GM19452 (cell line): ENCODE results near the gene ZBTB25.

Source experiments
- ATAC-seq: cut with Tn5 transposase; IDR thresholded peaks from one replicate; pipeline ENCODE4 v1.9.1; 2021; ENCODE audit not compliant: unreplicated experiment

Gene ZBTB25

DNA sequence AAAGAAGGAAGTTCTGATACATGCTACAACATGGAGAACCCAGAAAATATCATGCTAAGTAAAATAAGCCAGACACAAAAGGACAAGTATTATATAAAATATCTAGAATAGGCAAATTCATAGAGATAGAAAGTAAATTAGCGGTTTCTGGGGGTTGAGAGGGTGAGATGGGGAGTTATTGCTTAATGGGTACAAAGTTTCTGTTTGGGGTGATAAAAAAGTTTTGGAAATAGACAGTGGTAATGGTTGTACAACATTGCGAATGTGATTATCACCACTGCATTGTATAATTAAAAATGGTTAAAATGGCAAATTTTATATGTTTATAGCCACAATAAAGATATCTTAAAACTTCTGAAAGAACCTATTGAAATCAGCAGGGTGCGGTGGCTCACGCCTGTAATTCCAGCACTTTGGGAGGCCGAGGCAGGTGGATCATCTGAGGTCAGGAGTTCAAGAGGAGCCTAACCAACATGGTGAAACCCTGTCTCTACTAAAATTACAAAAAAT lies 15.0 kb downstream of the ZBTB25 start:
- ATAC-seq, result no peak

DNA sequence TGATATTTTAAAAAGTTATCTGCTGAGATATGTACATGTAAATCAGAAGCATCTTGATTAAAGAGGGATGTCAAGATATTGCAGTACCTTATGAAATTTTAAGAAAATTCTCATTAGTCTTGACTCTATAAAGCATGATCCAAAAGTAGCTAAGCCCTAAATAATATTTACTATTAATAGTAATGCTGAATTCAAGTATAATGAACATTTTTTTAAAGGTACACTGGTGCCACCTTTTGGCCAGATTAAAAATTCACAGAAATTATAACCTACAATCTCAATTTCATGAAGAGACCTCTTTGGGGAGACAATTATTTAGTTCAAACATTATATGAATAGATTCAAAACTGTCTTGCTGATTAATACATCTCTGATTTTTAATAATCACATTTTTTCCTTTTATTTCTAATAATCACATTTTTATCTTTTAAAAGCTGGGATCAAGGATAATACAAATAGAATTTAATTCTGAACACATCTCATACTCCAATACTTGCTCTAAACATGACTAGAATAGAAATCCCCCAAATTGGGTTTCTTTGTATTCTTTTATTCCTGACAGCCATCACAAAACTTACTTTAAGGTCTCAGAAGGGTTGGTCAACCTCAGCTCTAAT lies 24.9 kb downstream of the ZBTB25 start:
- no peak for ATAC-seq

GRCh38 chr14:64476438-64476837 lies 27.2 kb downstream of the ZBTB25 start:
- no peak for ATAC-seq

- ATAC-seq, result no peak
Measured at GRCh38 chr14:64475585-64476273, 27.9 kb downstream of the ZBTB25 start.

- no peak for ATAC-seq
Measured at GRCh38 chr14:64474698-64475097, 28.9 kb downstream of the ZBTB25 start.

DNA sequence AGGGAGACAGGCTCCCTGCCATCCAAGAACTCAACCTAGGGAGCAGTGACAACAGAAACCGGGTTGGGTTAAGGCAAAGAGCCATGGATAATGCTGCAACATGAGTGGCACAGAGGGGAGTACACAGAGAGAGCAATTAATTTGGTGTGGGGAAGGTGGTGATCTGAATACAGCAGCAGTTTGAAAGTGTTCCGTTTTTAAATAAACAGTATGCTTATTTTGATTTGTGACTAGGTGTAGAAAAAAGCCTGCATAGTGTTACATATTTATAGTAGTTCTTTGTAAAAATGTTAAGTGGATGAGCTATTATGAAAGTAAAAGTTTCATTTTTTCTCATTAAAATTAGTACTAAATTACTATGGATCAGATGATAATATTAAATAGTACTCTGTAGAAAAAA lies 29.6 kb downstream of the ZBTB25 start:
- ATAC-seq, result no peak

DNA sequence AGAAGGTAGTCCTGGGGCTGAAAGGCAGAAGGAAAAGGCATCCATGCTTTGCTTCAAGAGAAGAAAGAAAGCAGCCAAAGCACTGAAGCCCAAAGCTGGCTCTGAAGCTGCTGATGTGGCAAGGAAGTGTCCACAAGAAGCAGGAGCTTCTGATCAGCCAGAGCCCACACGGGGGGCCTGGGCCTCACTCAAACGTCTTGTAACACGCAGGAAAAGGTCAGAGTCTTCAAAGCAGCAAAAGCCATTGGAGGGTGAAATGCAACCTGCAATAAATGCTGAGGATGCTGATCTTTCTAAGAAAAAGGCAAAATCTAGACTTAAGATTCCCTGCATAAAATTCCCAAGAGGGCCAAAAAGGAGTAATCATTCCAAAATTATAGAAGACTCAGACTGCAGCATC lies 35.2 kb downstream of the ZBTB25 start:
- ATAC-seq, result no peak

DNA sequence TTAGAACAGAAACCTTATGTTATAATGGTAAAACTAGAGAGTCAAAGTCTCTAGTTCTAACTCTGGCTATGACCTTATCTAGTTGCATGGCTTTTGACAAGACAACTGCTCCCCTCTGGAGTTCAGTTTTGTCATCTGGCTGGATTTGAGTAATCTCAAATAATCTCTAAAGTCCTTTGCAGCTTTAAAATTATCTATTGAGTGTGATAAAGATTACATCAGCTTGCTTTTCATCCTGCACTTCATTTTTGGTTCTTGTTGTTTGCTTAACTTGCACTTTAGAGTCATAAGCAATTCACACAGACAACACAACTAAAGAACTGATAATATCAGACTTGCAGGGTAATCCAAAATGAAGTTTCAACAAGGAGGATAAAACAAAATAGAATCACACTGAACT lies 36.1 kb downstream of the ZBTB25 start:
- no peak for ATAC-seq

DNA sequence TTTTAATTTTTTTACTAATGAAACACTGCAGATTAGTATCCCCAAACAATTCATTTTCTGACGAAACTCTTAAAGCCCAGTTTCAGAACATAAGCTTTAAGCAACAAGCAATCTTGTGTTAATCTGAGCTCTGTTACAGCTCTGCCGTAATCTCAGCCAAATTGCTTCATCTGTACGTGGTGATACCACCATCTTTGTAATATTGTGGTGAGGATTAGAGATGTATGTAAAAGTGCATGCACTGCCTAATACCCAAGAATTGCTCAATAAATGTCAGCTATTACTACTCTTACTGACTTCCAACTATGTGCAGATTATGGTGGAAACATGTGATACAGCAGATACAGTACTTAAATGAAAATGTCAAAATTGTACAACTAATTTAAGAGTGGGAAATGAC lies 36.5 kb downstream of the ZBTB25 start:
- no peak for ATAC-seq

DNA sequence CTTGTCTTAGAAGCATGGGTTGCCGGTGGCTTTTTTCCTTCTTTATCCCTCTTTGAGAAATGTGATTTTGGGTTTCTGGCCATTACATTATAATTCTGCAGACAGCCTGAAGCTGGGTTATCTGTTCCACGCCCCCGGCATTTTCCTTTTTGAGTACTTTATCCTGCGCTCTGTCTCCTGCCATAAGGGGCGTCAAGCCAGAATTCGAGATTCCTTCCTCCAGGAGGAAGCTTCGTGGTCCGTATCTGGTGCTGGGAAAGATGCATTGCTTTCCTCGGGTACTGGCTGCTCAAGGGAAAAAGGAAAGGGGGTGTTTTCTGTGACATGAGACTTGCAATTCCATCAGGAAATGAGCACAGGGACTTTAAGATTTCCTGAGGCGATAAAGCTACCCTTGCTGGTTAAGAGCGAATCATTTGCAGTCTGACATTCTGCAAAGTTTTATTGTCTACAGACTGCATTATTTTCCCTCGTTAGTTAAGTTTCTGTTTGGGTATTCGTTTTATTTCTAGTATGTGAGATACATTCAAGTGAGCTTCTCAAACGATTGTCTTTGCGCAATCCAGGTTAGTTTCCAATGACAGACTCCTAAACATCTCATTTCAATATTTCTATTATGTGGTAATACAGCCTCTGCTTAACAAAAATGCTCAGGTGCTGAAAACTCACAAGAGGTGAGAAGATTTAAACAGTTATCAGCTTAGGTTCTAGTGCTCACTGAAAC lies 37.6 kb downstream of the ZBTB25 start:
- peak; percentile 2 for ATAC-seq

DNA sequence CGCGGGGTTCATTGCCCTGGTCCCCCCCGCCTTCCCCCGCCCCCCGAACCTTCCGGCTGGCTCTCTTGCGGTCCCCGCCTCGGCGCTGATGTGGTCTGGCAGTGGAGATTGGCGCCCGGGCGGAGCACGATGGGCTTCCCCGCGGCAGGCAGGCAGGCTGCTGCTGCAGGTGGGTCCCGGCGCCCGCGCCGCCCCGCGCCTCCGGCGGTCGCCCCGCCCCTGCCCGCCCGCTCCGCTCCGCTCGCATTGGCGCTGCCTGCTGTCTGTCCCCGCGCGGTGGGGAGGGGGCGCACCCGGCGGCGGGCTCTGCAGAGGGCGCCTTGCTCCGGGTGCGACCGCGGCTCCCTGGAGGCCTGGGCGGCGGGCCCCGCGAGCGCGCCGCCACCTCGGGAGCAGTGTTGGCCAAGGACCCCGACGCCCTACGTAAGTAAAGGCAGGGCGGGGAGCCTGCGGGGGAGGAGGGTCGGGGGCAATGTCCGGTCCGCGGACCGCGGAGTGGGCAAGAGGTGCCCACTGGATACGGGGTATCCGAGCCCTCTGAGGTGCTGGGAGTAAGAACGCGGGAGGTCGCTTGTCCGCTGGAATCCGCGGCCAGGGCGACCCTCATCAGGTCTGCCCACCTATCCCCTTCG lies 38.3 kb downstream of the ZBTB25 start, which contains the start of gene AKAP5:
Gene AKAP5 (plus strand): TSS at position 309 of the 632 bp plus-strand sequence. CDS start 2,896 bp downstream, outside the sequence.
- peak; percentile 63 for ATAC-seq

GRCh38 chr14:64464651-64465050 lies 39.0 kb downstream of the ZBTB25 start:
- ATAC-seq, result no peak

DNA sequence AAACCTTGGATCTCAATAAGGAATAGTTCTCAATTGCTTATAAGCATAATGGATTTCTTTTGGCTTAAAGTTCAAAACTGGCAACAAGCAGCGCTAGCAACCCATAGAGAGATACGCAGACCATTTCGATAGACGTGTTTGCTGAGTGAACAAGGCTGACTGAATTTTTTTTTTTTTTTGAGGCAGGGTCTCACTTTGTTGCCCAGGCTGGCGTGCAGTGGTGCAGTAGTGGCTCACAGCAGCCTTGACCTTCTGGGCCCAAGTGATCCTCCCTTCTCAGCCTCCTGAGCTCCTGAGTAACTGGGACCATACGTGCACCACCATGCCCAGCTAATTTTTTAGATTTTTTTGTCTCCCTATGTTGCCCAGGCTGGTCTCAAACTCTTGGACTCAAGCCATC lies 39.8 kb downstream of the ZBTB25 start:
- ATAC-seq, result no peak

DNA sequence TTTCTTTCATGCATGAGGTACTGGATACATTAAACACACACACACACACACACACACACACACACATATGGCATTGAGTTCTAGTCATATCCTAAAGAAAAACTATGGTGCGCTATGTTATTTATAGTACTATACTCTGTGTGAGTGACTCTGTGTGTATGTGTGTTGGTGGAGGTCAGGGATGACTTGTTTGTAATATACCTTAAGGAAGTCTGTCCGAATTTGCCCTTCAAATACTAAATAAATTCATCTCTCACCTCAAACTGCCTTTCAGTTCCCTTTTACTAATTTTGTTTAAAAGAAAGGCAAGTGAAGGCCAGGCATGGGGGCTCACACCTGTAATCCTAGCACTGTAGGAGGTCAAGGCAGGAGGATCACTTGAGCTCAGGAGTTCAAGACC lies 40.4 kb downstream of the ZBTB25 start:
- ATAC-seq, result no peak

- ATAC-seq, result no peak
Measured at GRCh38 chr14:64461221-64461620, 42.4 kb downstream of the ZBTB25 start.

DNA sequence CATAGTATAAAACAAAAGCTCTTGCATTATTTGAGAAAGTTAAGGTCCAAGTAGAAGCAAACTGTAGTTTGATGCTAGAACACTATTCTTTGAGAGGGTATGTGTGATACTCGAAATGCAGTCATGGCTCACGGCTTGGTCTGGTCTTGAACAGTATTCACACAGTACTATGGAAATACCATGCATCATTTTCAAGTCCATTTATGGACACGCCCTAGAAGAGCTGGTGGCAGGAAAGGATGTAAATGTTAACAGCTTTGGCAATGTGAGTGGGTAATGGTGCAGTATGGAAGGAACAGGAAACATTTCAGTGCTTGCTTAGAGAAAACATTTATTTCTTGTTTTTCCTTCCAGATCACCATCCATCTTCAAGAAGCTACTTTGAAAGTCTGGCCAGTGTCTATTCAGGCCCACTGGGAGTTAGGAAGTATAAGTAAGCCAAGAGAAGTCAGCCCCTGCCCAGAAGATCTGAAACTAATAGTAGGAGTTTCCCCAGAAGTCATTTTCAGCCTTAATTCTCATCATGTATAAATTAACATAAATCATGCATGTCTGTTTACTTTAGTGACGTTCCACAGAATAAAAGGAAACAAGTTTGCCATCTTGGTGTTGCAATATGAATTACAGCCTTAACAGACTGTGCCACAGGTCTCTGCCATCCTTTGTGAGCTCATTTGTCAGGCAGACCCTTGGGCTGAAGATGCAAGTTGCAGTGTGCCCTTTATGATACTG lies 44.1 kb downstream of the ZBTB25 start:
- no peak for ATAC-seq

- ATAC-seq, result no peak
Measured at GRCh38 chr14:64454671-64455070, 49.0 kb downstream of the ZBTB25 start.

- ATAC-seq, result no peak
Measured at GRCh38 chr14:64450255-64450654, 53.4 kb downstream of the ZBTB25 start.

GRCh38 chr14:64447876-64448670 lies 55.6 kb downstream of the ZBTB25 start:
- no peak for ATAC-seq
